GM23338 (cell line): ENCODE measurements around the gene SUSD1. TPM values are rescaled to one million over a fixed set of nuclear protein-coding genes. Genes with fewer than 3 reads are reported as not detected.

Source experiments
- ATAC-seq: fragments of 200-7000 bp; cut with Tn5 transposase; 3 replicates; pipeline ENCODE4 v1.9.1; 2020
- DNase-seq: peaks from one replicate; pipeline ENCODE4 v3.0.0-alpha.2; 2015; ENCODE audit warnings: low spot score
- H2AFZ ChIP-seq: fragments of 200-600 bp; sonication (generic); 2 replicates; pipeline ENCODE4 v1.8.0; 2016; ENCODE audit warnings: antibody characterized with exemption, mild to moderate bottlenecking, moderate library complexity
- H3F3A ChIP-seq: fragments of 200-600 bp; sonication (generic); replicated peaks from 2 replicates; pipeline ENCODE4 v1.8.0; 2017; ENCODE audit warnings: antibody characterized with exemption, mixed run types, low read depth
- H3K27ac ChIP-seq: fragments of 200-600 bp; sonication (generic); 2 replicates; pipeline ENCODE4 v1.6.1; 2016; ENCODE audit warnings: low read depth
- H3K27me3 ChIP-seq: fragments of 200-600 bp; sonication (generic); 2 replicates; pipeline ENCODE4 v1.8.0; 2016; ENCODE audit warnings: mild to moderate bottlenecking, mixed run types, moderate library complexity; ENCODE audit not compliant: insufficient read depth
- H3K36me3 ChIP-seq: fragments of 200-600 bp; sonication (generic); 2 replicates; pipeline ENCODE4 v1.8.0; 2016; ENCODE audit warnings: mild to moderate bottlenecking; ENCODE audit not compliant: insufficient read depth
- H3K4me1 ChIP-seq: fragments of 200-600 bp; sonication (generic); 2 replicates; pipeline ENCODE4 v1.8.0; 2016; ENCODE audit warnings: mild to moderate bottlenecking, moderate library complexity; ENCODE audit not compliant: insufficient read depth
- H3K4me2 ChIP-seq: fragments of 200-600 bp; sonication (generic); 2 replicates; pipeline ENCODE4 v1.7.1; 2017; ENCODE audit warnings: mixed run types
- H3K4me3 ChIP-seq: fragments of 200-600 bp; sonication (generic); 2 replicates; pipeline ENCODE4 v1.6.1; 2016; ENCODE audit warnings: mixed run types
- H3K79me2 ChIP-seq: fragments of 200-600 bp; sonication (generic); replicated peaks from 2 replicates; pipeline ENCODE4 v1.8.0; 2017; ENCODE audit warnings: mild to moderate bottlenecking; ENCODE audit not compliant: insufficient read depth
- H3K9me2 ChIP-seq: fragments of 200-600 bp; sonication (generic); 2 replicates; pipeline ENCODE4 v1.8.0; 2017; ENCODE audit not compliant: insufficient read depth
- H4K20me1 ChIP-seq: fragments of 200-600 bp; sonication (generic); replicated peaks from 2 replicates; pipeline ENCODE4 v1.8.0; 2017; ENCODE audit warnings: mild to moderate bottlenecking; ENCODE audit not compliant: insufficient read depth
- H3K27ac Mint-ChIP-seq: 2 replicates; pipeline ENCODE4 v1.8.0; 2020; ENCODE audit warnings: inconsistent platforms, mild to moderate bottlenecking, moderate library complexity, mixed read lengths
- H3K27me3 Mint-ChIP-seq: 3 replicates; pipeline ENCODE4 v1.8.0; 2022; ENCODE audit warnings: low read depth, mild to moderate bottlenecking, moderate library complexity, mixed read lengths, inconsistent platforms; ENCODE audit not compliant: insufficient read depth, poor library complexity
- H3K36me3 Mint-ChIP-seq: 3 replicates; pipeline ENCODE4 v1.8.0; 2021; ENCODE audit warnings: low read depth, mild to moderate bottlenecking, inconsistent platforms, moderate library complexity, mixed read lengths
- H3K4me1 Mint-ChIP-seq: 3 replicates; pipeline ENCODE4 v1.8.0; 2020; ENCODE audit warnings: mild to moderate bottlenecking, inconsistent platforms, mixed read lengths
- H3K4me3 Mint-ChIP-seq: 3 replicates; pipeline ENCODE4 v1.8.0; 2021; ENCODE audit warnings: moderate library complexity, mild to moderate bottlenecking, inconsistent platforms, mixed read lengths
- H3K9me3 Mint-ChIP-seq: 3 replicates; pipeline ENCODE4 v1.8.0; 2020; ENCODE audit warnings: moderate library complexity, mild to moderate bottlenecking, inconsistent platforms, mixed read lengths
- ETS1 ChIP-seq: IDR thresholded peaks from 2 replicates; pipeline ENCODE4 v1.6.1; 2016; ENCODE audit warnings: antibody characterized with exemption
- EZH2 ChIP-seq: fragments of 200-600 bp; sonication (generic); IDR thresholded peaks from one replicate; pipeline ENCODE4 v1.8.0; 2017; ENCODE audit warnings: antibody characterized with exemption, mild to moderate bottlenecking, low read depth; ENCODE audit not compliant: unreplicated experiment
- EZH2phosphoT487 ChIP-seq: fragments of 200-600 bp; sonication (generic); IDR thresholded peaks from one replicate; pipeline ENCODE4 v1.8.1; 2018; ENCODE audit warnings: antibody characterized with exemption; ENCODE audit not compliant: unreplicated experiment
- JUNB ChIP-seq: IDR thresholded peaks from one replicate; pipeline ENCODE4 v1.6.1; 2016; ENCODE audit warnings: antibody characterized with exemption; ENCODE audit not compliant: unreplicated experiment
- NANOG ChIP-seq: IDR thresholded peaks from 2 replicates; pipeline ENCODE4 v1.6.1; 2016; ENCODE audit warnings: antibody characterized with exemption, borderline replicate concordance
- POLR2AphosphoS5 ChIP-seq: IDR thresholded peaks from 2 replicates; pipeline ENCODE4 v1.6.1; 2016; ENCODE audit warnings: antibody characterized with exemption, low read depth
- STAT1 ChIP-seq: IDR thresholded peaks from one replicate; pipeline ENCODE4 v1.6.1; 2016; ENCODE audit warnings: antibody characterized with exemption; ENCODE audit not compliant: unreplicated experiment
- ZNF114 ChIP-seq: fragments of 250-450 bp; sonication (Bioruptor Pico); IDR thresholded peaks from 2 replicates; pipeline ENCODE4 v1.5.0; 2020; ENCODE audit warnings: mild to moderate bottlenecking, moderate library complexity
- ZNF331 ChIP-seq: fragments of 250-450 bp; sonication (Bioruptor Pico); IDR thresholded peaks from 2 replicates; pipeline ENCODE4 v1.5.0; 2020; ENCODE audit warnings: low read depth, mild to moderate bottlenecking, moderate library complexity
- polyA plus RNA-seq: library from polyadenylated mRNA; unstranded; fragments of >200 nt; fragmentation: Nextera tagmentation; extraction: Ambion mirVana; gene quantifications from 2 replicates; pipeline ENCODE4 v1.2.1, GENCODE V29; 2016
- total RNA-seq: library from RNA; depleted of rRNA; stranded (reverse); fragments of >200 nt; shearing (Covaris generic); gene quantifications from 2 replicates; pipeline ENCODE4 v1.2.3, GENCODE V29; 2014
- TF ChIP-seq, protein P1 (sequence below): fragments of 250-450 bp; sonication (Bioruptor Pico); IDR thresholded peaks from 2 replicates; pipeline ENCODE4 v1.5.0; 2020; ENCODE audit warnings: mild to moderate bottlenecking, moderate library complexity
- TF ChIP-seq, protein P2 (sequence below), 2 experiments: fragments of 200-600 bp in 1 of 2; sonication (generic) in 1 of 2; conservative IDR thresholded peaks; 2 replicates each; pipeline versions ENCODE4 v1.5.1 to v1.6.1; 2016 to 2017; ENCODE audit warnings: antibody characterized with exemption in 2 of 2, low read depth in 2 of 2, mild to moderate bottlenecking in 2 of 2, moderate library complexity in 1 of 2
- TF ChIP-seq, protein P3 (sequence below): IDR thresholded peaks from one replicate; pipeline ENCODE4 v1.6.1; 2018; ENCODE audit warnings: antibody characterized with exemption; ENCODE audit not compliant: unreplicated experiment

Gene SUSD1
- total and polyA plus RNA-seq, 2 experiments from 2014 or later: 1.2 to 6.4 TPM

DNA sequence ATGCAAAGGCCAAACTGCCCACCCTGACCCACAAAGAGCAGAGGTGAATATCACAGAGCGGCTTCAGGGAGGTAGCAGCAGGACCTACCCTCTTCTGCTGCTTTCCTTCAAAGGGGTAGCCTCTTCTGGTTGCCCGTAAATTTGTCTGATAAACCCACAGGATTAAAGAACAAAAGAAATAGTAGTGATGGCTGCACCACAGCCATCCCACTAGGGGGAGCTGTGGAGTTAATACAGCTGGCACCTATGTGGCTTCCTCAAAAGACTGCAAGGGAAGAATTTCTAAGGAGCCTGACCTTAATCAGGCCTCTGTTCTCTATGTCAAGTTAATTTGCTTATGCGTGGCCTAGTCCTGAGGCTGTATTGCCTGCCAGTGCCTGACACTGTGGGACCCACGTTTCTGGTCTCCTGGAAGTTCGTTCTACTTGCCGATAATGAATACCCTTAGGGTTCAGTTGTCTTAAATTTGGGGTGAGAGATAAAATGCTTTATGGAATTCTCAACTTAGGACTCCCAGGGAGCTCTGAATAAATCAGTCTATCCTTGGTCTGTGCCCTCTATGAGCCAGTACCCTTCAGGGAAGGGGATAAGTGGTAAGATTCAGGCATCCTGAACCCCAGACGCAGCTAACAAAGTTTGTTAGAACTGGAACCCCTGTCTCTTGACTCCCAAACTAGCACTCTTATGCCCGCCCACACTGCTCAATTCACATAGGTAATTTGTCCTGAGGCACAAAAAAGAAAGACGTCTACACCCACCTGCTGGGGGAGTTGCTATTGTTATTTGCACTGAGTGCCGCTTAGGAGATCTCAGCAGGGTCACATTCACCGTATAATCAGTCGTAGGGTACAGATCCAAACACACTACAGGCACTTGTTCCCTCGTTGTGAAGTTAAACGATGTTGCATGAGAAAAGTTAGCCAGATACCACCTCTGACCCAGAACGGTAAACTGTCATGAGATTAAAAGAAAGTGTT is 77.1 kb downstream of the SUSD1 start:
- H2AFZ ChIP-seq: no peak overlapping the region
- peak overlapping the region; percentile 24; the same call in 1 of the 2 replicates for H3K4me3 ChIP-seq
- 0 out of 2 replicates have a peak, but pooled peaks cover 4% of the 10 kb centered on the region for H3K9me2 ChIP-seq
- H3K36me3 ChIP-seq: no peaks in the 10 kb centered on the region
- Mint-ChIP-seq H3K27me3 (peaks cover 3% of the 10 kb centered on the region), H3K36me3 (peaks cover 5% of the 10 kb centered on the region; the same call in 1 of the 3 replicates), H3K4me3 (peak overlapping the region; percentile 5; the same call in 1 of the 3 replicates), H3K9me3 (peaks cover 3% of the 10 kb centered on the region; the same call in 2 of the 3 replicates), H3K27ac (peak overlapping the region; percentile 56; the same call in 1 of the 2 replicates), H3K4me1 (peaks cover 17% of the 10 kb centered on the region)
- DNase-seq (peak; percentile 93), ATAC-seq (peak; percentile 91)
- H4K20me1 ChIP-seq: no peaks in the 10 kb centered on the region
- H3K27me3 ChIP-seq: no peaks in the 10 kb centered on the region
- H3K27ac ChIP-seq: peak overlapping the region; percentile 64; the same call in 1 of the 2 replicates
- H3K4me2 ChIP-seq: peak overlapping the region; percentile 41
- H3K4me1 ChIP-seq: peaks cover 16% of the 10 kb centered on the region
- H3K79me2 ChIP-seq: no peaks in the 10 kb centered on the region
- H3F3A ChIP-seq: no peaks in the 10 kb centered on the region
- no peak for TF ChIP-seq JUNB
- TF ChIP-seq EZH2: no peak
- TF ChIP-seq, protein P1, sequence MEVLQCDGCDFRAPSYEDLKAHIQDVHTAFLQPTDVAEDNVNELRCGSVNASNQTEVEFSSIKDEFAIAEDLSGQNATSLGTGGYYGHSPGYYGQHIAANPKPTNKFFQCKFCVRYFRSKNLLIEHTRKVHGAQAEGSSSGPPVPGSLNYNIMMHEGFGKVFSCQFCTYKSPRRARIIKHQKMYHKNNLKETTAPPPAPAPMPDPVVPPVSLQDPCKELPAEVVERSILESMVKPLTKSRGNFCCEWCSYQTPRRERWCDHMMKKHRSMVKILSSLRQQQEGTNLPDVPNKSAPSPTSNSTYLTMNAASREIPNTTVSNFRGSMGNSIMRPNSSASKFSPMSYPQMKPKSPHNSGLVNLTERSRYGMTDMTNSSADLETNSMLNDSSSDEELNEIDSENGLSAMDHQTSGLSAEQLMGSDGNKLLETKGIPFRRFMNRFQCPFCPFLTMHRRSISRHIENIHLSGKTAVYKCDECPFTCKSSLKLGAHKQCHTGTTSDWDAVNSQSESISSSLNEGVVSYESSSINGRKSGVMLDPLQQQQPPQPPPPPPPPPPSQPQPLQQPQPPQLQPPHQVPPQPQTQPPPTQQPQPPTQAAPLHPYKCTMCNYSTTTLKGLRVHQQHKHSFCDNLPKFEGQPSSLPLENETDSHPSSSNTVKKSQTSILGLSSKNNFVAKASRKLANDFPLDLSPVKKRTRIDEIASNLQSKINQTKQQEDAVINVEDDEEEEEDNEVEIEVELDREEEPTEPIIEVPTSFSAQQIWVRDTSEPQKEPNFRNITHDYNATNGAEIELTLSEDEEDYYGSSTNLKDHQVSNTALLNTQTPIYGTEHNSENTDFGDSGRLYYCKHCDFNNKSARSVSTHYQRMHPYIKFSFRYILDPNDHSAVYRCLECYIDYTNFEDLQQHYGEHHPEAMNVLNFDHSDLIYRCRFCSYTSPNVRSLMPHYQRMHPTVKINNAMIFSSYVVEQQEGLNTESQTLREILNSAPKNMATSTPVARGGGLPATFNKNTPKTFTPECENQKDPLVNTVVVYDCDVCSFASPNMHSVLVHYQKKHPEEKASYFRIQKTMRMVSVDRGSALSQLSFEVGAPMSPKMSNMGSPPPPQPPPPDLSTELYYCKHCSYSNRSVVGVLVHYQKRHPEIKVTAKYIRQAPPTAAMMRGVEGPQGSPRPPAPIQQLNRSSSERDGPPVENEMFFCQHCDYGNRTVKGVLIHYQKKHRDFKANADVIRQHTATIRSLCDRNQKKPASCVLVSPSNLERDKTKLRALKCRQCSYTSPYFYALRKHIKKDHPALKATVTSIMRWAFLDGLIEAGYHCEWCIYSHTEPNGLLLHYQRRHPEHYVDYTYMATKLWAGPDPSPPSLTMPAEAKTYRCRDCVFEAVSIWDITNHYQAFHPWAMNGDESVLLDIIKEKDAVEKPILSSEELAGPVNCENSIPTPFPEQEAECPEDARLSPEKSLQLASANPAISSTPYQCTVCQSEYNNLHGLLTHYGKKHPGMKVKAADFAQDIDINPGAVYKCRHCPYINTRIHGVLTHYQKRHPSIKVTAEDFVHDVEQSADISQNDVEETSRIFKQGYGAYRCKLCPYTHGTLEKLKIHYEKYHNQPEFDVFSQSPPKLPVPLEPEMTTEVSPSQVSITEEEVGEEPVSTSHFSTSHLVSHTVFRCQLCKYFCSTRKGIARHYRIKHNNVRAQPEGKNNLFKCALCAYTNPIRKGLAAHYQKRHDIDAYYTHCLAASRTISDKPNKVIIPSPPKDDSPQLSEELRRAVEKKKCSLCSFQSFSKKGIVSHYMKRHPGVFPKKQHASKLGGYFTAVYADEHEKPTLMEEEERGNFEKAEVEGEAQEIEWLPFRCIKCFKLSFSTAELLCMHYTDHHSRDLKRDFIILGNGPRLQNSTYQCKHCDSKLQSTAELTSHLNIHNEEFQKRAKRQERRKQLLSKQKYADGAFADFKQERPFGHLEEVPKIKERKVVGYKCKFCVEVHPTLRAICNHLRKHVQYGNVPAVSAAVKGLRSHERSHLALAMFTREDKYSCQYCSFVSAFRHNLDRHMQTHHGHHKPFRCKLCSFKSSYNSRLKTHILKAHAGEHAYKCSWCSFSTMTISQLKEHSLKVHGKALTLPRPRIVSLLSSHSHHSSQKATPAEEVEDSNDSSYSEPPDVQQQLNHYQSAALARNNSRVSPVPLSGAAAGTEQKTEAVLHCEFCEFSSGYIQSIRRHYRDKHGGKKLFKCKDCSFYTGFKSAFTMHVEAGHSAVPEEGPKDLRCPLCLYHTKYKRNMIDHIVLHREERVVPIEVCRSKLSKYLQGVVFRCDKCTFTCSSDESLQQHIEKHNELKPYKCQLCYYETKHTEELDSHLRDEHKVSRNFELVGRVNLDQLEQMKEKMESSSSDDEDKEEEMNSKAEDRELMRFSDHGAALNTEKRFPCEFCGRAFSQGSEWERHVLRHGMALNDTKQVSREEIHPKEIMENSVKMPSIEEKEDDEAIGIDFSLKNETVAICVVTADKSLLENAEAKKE (CRISPR knock-in tag): peak; percentile 84
- no peak for TF ChIP-seq ZNF331
- TF ChIP-seq STAT1: no peak
- TF ChIP-seq, protein P2, sequence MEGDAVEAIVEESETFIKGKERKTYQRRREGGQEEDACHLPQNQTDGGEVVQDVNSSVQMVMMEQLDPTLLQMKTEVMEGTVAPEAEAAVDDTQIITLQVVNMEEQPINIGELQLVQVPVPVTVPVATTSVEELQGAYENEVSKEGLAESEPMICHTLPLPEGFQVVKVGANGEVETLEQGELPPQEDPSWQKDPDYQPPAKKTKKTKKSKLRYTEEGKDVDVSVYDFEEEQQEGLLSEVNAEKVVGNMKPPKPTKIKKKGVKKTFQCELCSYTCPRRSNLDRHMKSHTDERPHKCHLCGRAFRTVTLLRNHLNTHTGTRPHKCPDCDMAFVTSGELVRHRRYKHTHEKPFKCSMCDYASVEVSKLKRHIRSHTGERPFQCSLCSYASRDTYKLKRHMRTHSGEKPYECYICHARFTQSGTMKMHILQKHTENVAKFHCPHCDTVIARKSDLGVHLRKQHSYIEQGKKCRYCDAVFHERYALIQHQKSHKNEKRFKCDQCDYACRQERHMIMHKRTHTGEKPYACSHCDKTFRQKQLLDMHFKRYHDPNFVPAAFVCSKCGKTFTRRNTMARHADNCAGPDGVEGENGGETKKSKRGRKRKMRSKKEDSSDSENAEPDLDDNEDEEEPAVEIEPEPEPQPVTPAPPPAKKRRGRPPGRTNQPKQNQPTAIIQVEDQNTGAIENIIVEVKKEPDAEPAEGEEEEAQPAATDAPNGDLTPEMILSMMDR (conservative IDR thresholded peaks at IDR 0.05; ENCODE audit: low read depth in 2 of 2): peak; percentile 90 to 97
- TF ChIP-seq, protein P3, sequence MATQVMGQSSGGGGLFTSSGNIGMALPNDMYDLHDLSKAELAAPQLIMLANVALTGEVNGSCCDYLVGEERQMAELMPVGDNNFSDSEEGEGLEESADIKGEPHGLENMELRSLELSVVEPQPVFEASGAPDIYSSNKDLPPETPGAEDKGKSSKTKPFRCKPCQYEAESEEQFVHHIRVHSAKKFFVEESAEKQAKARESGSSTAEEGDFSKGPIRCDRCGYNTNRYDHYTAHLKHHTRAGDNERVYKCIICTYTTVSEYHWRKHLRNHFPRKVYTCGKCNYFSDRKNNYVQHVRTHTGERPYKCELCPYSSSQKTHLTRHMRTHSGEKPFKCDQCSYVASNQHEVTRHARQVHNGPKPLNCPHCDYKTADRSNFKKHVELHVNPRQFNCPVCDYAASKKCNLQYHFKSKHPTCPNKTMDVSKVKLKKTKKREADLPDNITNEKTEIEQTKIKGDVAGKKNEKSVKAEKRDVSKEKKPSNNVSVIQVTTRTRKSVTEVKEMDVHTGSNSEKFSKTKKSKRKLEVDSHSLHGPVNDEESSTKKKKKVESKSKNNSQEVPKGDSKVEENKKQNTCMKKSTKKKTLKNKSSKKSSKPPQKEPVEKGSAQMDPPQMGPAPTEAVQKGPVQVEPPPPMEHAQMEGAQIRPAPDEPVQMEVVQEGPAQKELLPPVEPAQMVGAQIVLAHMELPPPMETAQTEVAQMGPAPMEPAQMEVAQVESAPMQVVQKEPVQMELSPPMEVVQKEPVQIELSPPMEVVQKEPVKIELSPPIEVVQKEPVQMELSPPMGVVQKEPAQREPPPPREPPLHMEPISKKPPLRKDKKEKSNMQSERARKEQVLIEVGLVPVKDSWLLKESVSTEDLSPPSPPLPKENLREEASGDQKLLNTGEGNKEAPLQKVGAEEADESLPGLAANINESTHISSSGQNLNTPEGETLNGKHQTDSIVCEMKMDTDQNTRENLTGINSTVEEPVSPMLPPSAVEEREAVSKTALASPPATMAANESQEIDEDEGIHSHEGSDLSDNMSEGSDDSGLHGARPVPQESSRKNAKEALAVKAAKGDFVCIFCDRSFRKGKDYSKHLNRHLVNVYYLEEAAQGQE: no peak
- TF ChIP-seq POLR2AphosphoS5: no peak
- TF ChIP-seq NANOG: peak; percentile 73; the same call in 1 of the 2 replicates
- no peak for TF ChIP-seq ETS1
- no peak for TF ChIP-seq EZH2phosphoT487
- TF ChIP-seq ZNF114 (CRISPR knock-in tag): no peak
